Heart left ventricle (tissue), 13 donors: ENCODE results near the gene PLXNA3.

Source experiments
- CTCF ChIP-seq, 12 donors: fragments of 200-600 bp; sonication (generic) in 4 of 12; IDR thresholded peaks; one replicate each; pipeline versions ENCODE4 v1.5.0 to v1.8.0; 2018 to 2022; ENCODE audit warnings: antibody characterized with exemption in 12 of 12, mild to moderate bottlenecking in 5 of 12
- POLR2A ChIP-seq, 2 donors: fragments of 450-650 bp; IDR thresholded peaks; one replicate each; pipeline ENCODE4 v1.6.1; 2017; ENCODE audit warnings: antibody characterized with exemption in 2 of 2, mild to moderate bottlenecking in 2 of 2, moderate library complexity in 2 of 2
- donor health status: ischemic (EF 13 %, LVEDD 7.1; RV severe dilation, severe dysfunction).
- donor health status: DM: no; HTN: yes; CAD: no.
- donor health status: DM: no; HTN: no; CAD: no.
- donor health status: ischemic (EF 25% LVEDD 6.9; RV normal size, moderate dysfunction).
- donor health status: ischemic (EF 25% LVEDD 5.7; RV mildly dilated, moderate dysfunction).
- donor health status: ischemic (EF 35%, LVEDD 5.7; RV mildly dilated, moderate dysfunction).
- donor health status: nonischemic (EF 11% LVEDD 7.7; RV severe dilation, severe dysfunction).
- donor health status: DM: yes; HTN: yes; CAD: no.
- donor health status: PGD.
- donor health status: ischemic (EF 29% LVEDD 5.4; RV normal size, mild dysfunction).
- donor health status: nonischemic (EF 23%, LVEDD 6.1; RV moderate dilation, normal function).

- TF ChIP-seq CTCF (IDR thresholded peaks at IDR 0.05) (no peak), POLR2A (IDR thresholded peaks at IDR 0.05) (no peak)
Measured at GRCh38 chrX:154502989-154503388, 44.9 kb downstream of the PLXNA3 start.
